SK-N-MC (cell line): Measurements from ENCODE around the gene SQSTM1.

Experiments used
- EZH2 ChIP-seq: fragments of 200-600 bp; sonication (generic); IDR thresholded peaks from one replicate; pipeline ENCODE4 v1.6.1; 2017; ENCODE audit warnings: antibody characterized with exemption
- POLR2AphosphoS5 ChIP-seq: IDR thresholded peaks from 2 replicates; pipeline ENCODE4 v1.6.1; 2012; ENCODE audit warnings: mild to moderate bottlenecking, low read depth, low read length, borderline replicate concordance

DNA sequence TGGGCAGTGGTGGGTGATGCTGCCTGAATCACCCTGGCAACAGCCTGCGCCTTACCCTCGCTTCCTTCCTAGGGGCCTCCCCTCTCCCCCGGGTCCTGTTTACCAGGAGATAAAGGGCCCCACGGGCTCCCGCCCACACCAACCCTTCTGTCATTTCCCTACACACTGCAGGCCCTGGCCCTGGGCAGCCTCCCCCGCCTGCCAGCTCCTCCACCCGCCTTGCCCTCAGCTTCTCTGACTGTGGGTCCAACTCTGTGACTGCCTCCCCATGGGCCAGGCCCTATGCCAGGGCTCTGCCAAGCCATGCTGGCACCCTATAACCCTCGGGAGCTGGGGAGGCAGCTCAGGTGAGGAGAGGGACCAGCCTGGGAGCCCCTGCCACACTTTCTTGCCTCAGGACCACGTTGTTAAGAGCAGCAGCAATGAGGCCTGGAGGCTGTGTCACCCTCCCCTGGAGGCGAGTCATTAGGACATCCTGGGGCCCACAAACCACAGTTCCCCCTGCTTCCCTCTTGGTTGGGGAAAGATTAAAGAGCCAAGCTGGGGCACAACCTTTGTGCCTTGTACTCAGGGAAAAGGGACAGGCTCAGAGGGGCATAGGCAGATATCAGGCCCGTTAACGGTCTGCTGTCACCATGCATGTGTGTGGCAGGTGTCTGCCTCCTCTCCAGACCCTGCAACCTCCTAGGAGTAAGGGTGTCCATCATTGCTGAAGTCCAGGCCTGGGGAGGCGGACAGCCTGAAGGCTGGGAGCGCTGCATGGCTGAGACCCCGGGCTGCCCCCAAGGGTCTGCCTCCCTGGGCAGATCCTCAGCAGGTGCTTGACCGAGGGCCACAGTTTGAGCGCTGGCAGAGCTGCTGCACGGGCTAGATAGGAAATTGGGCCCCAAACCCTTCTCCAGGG is 16.8 kb upstream of the SQSTM1 start:
- TF ChIP-seq POLR2AphosphoS5 (no peak), EZH2 (no peak)
